GM20000 (cell line): ENCODE data around the gene CINP.

ENCODE experiments used
- DNase-seq: peaks from one replicate; pipeline ENCODE4 v3.0.0; 2012; ENCODE audit warnings: low spot score
- CTCF ChIP-seq: IDR thresholded peaks from 2 replicates; pipeline ENCODE4 v1.5.1; 2012; ENCODE audit warnings: mild to moderate bottlenecking, control low read depth; ENCODE audit errors: extremely low read depth, missing control alignments

The CINP gene

GRCh38 chr14:102320671-102321455, 41.8 kb downstream of the CINP start:
- no peak for DNase-seq
- no peak for TF ChIP-seq CTCF

GRCh38 chr14:102320033-102320660, 42.5 kb downstream of the CINP start:
- no peak for TF ChIP-seq CTCF
- peak; percentile 57 for DNase-seq

GRCh38 chr14:102319351-102320032, 43.2 kb downstream of the CINP start, which contains the start of gene ZNF839:
TSS of gene ZNF839 (plus strand) at chr14:102319746. CDS start at chr14:102319766, 20 bp downstream.
- DNase-seq: peak; percentile 97
- no peak for TF ChIP-seq CTCF

- TF ChIP-seq CTCF: no peak
- no peak for DNase-seq
These were observed 43.9 kb downstream of the CINP start for GRCh38 chr14:102318781-102319276.

- peak; percentile 33 for DNase-seq
- no peak for TF ChIP-seq CTCF
These were observed 45.0 kb downstream of the CINP start for GRCh38 chr14:102317564-102318248.

- TF ChIP-seq CTCF: peak; percentile 94
- DNase-seq: peak; percentile 94
These were observed 45.7 kb downstream of the CINP start for GRCh38 chr14:102316743-102317563.
